ENCODE results near the gene GHRHR. TPM values are rescaled to one million over a fixed set of nuclear protein-coding genes. Genes with fewer than 3 reads are reported as not detected.

Gene GHRHR
- total and polyA plus RNA-seq, 2 of the 4 experiments (the other 2 are of a cell fraction) = not detected

- Histone ChIP-seq H3K56ac (ENCODE audit: extremely low read depth, insufficient read depth, low read length) (no peak overlapping the region), H2AFZ (replicated peaks; ENCODE audit: low read length, poor library complexity) (no peak overlapping the region), H3K23ac (ENCODE audit: low read depth, low read length) (no peak overlapping the region), H3K27me3 (ENCODE audit: control insufficient read depth, insufficient read depth, low read length) (peaks cover 6% of the 10 kb centered on the region; the same call in 1 of the 2 replicates), H4K8ac (ENCODE audit: low read depth in 2 of 2, low read length in 2 of 2) (no peak overlapping the region), H3K36me3 (ENCODE audit: control insufficient read depth, insufficient read depth, low read length) (no peaks in the 10 kb centered on the region), H3K4ac (ENCODE audit: low read depth, low read length) (no peak overlapping the region), H3K4me2 (ENCODE audit: low read depth, low read length) (no peak overlapping the region), H4K5ac (ENCODE audit: low read depth, low read length) (no peak overlapping the region), H3K4me1 (ENCODE audit: control insufficient read depth, insufficient read depth, low read length) (peaks cover 5% of the 10 kb centered on the region), H3K9ac (ENCODE audit: low read depth, low read length) (no peak overlapping the region), H3K4me3 (ENCODE audit: insufficient read depth, low read depth, low read length) (no peak overlapping the region), H4K91ac (ENCODE audit: insufficient read depth, low read depth, low read length) (no peak overlapping the region), H2BK120ac (ENCODE audit: low read depth, low read length) (no peak overlapping the region), H3K9me1 (ENCODE audit: insufficient read depth, low read length) (peaks cover 5% of the 10 kb centered on the region; the same call in 1 of the 2 replicates), H3K27ac (ENCODE audit: insufficient read depth, low read length) (no peak overlapping the region), H2BK15ac (ENCODE audit: low read depth, low read length) (no peak overlapping the region), H2BK5ac (ENCODE audit: low read depth, low read length, poor library complexity, severe bottlenecking) (no peak overlapping the region), H3K9me3 (ENCODE audit: control insufficient read depth, insufficient read depth, low read length) (peaks cover 6% of the 10 kb centered on the region), H2AK5ac (ENCODE audit: low read depth, low read length) (no peak overlapping the region), H3K14ac (replicated peaks; ENCODE audit: low read depth, low read length) (no peak overlapping the region), H2AK9ac (replicated peaks; ENCODE audit: low read depth, low read length, poor library complexity) (no peak overlapping the region), H4K20me1 (ENCODE audit: insufficient read depth, low read length) (no peaks in the 10 kb centered on the region), H3K79me1 (ENCODE audit: low read depth in 1 of 2, low read length in 2 of 2) (no peaks in the 10 kb centered on the region), H3K18ac (ENCODE audit: low read depth, low read length) (no peak overlapping the region), H2BK20ac (ENCODE audit: low read depth, low read length) (no peak overlapping the region)
- no peak for ATAC-seq (ENCODE audit: low read depth)
- dilution Hi-C loops (cut with HindIII; ENCODE audit: low sequenced_read_pairs, unreplicated experiment) (no loop called here), intact Hi-C loops (cut with micrococcal nuclease) (no loop called here), in situ Hi-C loops (cut with MboI; ENCODE audit: low sequenced_read_pairs) (no loop called here)
- ChIA-PET CTCF (no interaction called here), POLR2A (ENCODE audit: unreplicated experiment) (no interaction called here)
- TF ChIP-seq BHLHE40 (IDR thresholded peaks at IDR 0.05; ENCODE audit: low read depth, low read length) (no peak), MAZ (IDR thresholded peaks at IDR 0.05; ENCODE audit: borderline replicate concordance, low read depth, low read length) (no peak), CTCF (conservative IDR thresholded peaks at IDR 0.05; ENCODE audit: low read depth, low read length) (no peak), RFX5 (IDR thresholded peaks at IDR 0.05; ENCODE audit: low read depth, low read length) (no peak), MAFK (IDR thresholded peaks at IDR 0.05; ENCODE audit: low read depth, low read length) (no peak)
- DNase-seq = no peak
- BruUV-seq (replicated peaks) = no TSS peak
- no CpG with 5 or more reads among the region's 5 CpGs for WGBS, 2 experiments (ENCODE audit: extremely low coverage in 2 of 2, insufficient read length in 1 of 2)
Observed at GRCh38 chr7:30926313-30926712, 37.4 kb upstream of the GHRHR start.
